HG03095 (cell line): ENCODE results near the gene AKT3.

Experiments
- ATAC-seq: cut with Tn5 transposase; IDR thresholded peaks from one replicate; pipeline ENCODE4 v1.9.1; 2021; ENCODE audit warnings: moderate library complexity; ENCODE audit not compliant: unreplicated experiment

The AKT3 gene

DNA sequence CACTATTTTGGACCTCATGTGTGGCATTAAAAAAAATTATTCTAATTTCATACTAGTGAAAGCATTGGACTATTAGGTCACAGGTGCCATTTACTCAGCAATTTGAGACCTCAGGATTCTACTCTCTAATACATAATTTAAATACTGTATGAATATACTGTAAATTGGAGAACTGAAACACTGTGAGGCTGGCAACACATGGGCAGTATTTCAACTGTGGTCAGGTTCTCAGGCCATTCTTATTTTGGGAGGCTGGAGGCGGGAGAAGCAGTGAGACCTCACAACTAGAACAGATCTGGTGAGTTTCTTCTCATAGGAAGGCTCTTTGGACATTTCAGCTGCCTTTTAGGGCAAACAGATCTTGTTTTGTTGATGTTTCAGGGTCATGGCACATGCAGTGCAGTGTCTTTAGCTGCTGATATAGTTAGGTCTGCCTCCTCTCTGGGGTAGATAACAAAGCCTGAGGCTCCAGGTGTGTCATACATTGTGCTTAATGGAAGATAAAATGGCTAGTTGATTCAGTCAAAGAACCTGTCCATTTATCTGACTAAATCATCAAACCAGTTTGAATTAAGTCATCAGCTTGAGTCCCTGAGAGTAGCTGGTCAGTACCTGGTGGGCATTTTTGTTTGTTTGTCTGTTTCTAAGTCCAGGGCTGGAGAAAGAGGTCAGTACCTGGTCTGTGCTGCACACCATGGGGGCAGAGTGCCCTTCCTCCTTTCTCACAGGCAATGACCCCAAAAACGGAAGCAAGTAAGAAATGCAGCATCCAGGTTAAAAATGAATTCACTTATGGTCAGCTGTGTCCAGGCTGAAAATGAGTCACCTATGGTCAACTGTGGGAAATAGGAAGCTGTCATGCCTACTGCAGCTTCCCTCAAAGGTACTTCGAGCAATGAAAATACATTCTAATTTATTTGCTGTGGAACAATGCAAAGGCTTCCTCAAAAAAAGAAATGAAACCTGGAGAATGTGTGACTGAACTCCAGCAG is 378.0 kb downstream of the AKT3 start:
- ATAC-seq = peak; percentile 62

DNA sequence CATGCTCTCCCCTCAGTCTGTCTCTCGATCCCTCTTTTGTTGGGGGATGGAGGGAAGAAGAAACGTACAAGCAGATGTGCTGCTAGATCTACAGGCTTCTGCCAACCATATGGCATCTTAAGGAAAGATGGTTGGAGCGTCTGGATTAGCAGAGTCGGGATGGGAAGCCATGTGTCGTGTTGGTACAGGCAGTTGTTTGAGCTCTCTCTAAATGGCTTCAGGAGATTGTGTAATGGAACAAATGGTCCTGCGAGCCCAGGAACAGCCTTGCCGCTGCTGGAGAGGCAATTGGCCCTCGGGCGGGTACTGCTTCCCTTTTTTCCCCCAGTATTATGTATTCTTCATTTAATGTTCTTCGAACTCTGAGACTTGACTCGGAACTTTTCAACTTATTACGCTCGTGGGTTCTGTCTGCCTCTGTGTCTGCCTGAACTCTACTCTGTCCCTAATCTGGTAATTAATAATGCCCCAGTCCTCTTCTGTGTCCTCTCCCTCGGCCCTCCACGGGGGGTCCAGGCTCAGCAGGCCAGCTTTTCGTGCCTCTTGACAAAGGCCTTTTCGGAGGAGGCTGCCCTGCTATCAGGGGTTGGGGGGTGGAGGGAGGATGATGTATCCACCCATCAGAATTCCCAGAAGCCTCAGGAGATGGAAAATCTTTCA is 378.9 kb downstream of the AKT3 start:
- ATAC-seq = no peak

DNA sequence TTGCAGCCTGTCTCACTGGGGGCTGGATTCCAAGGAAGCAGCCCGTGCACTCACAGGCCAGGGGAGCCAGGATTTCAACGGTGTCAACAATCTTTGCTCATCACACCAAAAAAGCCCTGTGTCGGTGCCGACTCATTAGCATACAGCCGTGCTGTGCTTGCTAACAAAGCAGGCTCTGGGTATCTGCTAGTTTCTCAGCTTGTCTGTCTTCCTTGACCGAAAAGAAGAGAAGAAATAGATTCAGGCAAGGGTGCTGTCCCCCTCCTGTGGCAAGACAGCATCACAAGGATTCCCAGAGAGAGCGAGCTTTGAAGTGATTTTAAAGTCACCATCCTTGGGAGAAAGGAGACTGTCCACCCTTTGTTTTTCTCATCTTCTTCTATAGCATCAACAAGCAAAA is 379.5 kb downstream of the AKT3 start:
- ATAC-seq = no peak

DNA sequence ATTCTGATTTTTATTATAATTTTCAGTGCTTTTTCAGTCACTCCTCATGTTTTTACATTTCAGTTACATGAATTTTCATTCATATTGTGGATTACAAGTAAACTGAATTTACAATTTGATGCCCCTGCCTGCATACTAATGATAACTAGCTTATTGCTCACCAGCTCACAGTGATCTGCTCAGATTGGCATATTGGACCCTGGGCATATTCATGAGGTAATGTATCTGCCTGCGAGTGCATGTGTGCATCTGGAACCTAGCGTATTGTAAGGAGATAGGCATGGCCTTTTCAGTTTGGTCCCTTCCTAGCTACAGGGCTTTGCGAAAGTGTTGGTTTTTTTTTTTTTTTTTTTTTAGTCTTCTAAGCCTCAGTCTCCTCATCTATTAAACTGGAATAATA is 380.5 kb downstream of the AKT3 start:
- ATAC-seq = no peak

DNA sequence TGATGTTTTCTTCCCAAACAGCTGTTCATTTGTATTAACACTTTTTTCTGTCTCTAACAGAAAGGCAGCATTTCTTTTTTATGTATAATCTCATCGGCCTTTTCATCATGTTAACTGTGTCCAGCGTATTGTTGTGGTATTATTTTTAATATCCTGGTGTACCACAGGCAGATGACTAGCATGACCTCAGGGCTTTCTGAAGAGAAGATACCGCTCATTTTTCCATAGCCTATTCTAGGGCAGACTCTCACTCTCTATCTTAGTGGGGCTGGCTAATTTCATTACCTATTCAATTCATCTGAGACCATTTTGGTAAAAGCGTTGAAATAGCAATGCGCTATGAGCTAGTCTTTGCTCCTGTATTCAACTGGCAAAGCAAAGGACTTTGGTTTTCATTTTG is 384.3 kb downstream of the AKT3 start:
- no peak for ATAC-seq

DNA sequence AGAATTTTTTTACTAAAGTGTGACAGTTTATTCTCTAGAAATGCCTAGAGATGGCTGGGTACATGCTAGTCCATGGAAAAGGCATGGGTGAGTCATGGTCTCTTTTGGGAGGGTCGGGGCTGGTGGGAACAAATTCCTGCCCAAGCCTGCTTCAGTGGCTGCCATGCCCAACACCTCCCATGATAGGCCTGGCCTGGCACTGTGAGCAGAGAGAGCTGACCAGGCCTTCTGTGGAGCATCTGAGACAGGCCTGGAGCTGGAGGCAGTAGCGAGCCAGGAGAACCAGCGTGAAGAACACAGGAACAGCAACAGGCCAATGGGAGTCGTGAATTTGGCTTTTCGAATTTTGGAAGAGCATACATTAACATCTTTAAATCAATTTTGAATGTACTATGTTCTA is 385.0 kb downstream of the AKT3 start:
- no peak for ATAC-seq

DNA sequence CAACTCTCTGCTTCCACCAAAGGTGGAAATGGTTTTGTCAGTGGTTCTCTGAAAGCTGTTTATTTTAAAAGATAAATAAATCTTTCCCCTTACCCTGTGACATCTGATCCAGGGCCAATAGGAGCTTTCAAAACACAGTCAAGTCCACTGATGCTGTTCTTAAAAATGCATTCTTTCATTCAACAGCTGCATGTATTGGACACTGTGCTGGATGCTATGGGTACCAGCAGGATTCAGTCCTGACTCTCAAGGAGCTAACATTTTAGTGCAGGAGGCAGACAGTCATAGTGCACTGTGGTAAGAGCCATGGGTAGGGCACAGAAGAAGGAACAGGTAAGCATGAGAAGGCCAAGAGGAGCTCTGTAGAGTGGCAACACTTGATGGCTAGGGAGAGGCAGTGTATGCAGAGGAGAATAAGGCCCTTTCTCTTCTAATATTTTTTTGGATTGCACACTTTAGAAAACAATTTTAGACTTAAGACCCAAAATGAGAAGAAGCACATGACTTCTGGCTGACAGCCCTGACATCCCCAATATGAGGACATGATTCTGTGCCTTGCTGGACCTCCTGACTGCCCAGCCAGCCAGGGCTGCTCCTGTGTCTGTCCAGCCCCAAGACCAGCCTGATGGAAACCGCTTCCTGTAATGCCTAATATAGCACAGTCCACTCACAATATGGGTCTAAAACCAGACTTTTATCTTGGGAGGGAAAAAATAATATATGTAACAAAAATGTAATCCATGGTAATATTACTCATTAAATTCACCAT is 386.9 kb downstream of the AKT3 start:
- ATAC-seq = no peak

DNA sequence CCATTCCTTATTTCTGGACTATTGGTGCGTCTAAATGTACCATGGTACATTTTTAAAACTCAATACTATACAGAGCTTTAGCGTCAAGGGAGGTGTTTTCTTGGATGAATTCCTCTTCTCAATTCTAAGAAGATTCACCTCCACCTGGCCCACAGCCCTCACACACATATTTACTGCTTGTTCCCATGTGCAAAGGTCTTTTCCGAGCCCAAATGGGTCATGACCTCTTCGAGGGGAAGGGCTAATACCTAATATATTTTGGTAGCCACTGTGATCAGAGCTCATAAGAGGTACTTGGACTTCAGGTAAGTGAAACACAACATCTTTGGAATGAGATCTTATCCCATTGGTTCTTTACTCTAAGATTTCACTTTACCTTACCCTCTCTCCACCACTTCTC is 388.3 kb downstream of the AKT3 start:
- no peak for ATAC-seq

DNA sequence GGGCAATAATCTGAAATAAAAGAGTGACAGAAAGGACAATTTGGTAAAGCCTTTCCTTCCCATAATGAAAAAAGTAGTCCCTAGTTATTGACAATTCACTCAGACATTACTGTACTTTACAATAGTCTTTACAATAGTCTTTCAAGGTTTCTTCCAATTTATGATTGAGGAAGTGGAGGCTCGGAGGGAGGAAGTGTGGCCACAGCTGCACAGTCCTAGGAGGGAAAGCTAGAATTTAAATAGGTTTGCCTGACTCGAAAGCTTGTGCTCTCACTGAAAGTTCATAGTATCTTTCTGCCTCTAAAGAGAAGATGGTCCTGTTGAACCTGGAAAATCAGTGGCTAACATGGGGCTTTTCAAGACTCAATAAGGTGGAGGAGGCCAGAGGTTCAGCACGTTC is 391.0 kb downstream of the AKT3 start:
- no peak for ATAC-seq

DNA sequence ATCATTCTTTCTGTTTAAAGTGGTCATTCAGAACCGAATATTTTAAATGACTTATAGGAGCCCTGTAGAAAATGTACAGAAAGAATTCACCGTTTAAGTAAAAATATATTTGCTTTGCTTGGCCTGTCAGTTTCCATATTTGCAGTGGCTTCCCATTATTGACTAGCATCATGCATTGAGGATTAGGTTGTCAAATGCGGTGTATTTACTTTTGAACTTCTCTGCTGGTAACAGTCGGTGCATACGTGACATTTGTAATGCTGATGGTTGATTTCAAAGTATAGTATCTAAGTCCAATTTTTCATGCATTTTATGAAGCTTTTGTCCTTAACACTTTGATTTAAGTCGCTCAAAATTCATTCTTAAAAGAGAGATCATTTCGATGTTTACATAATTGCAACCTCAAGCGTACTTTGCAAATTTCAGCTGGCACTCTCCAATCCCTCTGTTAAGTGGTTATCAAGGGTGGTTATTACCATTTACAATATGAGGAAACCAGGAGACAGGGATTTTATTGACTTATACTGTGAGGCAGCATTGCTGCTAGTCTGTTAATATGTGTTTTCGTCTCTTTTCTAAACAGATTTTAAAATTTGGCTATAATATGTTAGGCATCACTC is 392.6 kb downstream of the AKT3 start:
- no peak for ATAC-seq

DNA sequence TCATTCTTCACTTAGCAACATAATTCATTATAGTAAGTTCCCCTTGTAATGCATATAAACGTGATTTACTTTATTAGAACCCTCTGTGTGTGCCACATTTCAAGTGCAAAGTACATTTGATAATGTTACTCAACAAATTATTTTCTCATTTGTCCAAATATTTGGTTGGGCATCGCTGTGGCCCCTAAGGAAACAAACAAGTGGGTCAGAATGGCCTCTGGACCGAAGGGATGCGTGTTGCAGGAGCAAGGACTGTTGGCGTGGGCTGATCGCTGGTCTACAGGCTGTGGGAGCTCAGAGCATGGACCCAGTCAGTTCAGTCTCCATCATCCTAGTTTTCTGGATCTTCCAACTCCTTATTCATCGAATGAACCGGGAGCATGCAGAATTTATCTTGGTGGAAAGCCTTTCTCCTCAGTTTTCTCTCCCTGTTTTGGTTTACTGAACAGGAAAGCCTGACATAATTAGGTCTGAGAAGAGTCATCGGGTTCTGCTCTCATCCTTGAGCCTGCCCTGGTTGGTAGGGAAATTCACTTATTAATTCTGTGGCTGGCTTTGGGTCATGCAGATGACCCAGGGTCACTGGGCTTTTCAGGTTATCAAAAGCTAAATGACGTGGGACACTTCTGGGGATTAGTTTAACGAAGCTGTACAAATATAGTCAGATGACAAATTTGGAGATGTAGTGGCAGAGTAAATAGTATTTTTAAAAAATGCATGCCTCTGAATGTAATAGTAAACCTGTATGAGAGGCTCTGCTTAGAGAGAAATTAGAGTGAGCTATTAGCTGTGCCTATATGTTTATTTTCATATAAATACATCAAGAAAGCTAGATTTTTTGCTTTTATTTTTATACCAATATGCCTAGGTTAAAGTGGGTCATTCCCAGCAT is 394.0 kb downstream of the AKT3 start:
- ATAC-seq = no peak

DNA sequence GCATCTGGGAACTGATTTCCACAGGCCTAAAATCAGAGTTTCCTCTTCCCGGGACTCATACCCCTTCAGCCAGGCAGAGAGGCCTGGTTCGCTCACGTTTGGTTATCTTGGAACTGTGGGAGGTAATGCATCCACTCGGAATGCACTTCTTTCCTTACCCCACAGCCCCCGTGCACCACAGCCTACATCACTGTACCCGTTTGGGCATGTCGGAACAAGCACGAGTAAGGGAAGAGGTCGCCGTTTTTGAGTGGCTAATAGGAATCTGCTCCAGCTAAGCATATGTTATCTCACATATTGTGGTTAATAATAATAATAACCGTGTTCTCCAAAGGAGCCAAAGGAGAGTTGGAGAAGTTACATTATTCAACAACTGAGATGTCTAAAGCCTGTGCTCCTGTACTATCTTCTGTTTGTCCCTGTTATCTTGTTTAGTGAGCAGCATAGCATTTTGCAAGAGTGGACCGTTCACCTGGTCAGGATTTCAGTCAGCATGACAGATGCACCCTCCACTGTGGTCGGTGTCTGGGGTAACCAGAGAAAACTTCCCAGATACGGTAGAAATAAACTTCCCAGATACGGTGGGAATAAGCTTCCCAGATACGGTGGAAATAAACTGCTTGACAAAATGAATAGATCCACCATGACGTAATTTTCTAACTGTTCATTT is 395.6 kb downstream of the AKT3 start:
- no peak for ATAC-seq

DNA sequence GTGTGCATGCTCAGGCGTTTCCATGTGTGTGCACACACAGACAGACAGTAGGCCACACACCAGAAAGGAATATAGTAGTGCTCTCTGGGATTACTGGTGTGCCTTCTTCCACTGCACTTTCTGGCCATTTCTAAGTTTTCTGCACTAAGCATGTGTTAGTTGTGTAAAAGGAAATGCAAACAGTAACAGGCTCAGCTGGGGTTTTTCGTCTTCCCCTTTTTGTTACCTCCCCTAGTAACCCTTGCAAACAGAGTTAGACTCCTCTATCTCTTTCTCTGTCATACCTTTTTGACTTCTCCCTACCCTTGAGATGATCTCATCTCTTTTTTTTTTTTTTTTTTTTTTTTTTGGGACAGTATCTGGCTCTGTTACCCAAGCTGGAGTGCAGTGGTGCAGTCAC is 398.0 kb downstream of the AKT3 start:
- no peak for ATAC-seq

DNA sequence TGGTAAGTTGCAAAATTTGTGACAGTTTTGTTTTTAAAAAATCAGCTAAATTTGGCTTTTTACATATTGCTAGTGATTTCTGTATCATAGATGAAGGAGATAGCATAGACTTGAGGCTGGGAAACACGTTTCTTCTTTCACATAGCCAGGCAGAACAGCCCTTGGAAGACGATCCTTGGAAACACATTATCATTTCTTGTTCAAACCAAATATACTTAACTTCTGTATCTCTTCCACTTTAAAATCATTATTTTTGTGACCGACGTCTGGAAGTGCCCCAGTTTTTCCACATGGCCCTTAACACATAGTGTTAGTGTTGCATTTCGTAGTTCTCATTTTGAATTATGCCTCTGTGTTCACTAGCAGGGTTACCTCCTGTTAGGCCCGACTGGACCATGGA is 400.7 kb downstream of the AKT3 start:
- no peak for ATAC-seq

DNA sequence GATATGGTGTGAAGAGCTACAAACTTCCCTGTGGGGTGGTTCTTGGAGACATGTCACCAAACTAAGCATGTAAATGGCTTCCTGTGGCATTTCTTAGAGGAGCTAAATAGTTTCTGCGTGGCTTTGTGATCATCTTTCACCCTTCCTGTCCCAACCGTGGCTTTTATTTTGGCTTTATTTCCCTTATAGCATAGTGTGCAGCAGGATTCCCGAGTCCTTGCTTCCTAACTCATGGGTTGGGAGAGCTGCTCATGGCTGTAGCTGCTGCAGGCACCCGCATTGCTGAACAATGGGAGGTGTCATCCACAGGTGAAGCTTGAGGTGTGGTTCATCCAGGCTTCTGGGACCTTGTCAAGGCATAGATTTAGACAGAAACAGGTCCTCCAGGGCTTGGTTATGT is 402.2 kb downstream of the AKT3 start:
- ATAC-seq = no peak

DNA sequence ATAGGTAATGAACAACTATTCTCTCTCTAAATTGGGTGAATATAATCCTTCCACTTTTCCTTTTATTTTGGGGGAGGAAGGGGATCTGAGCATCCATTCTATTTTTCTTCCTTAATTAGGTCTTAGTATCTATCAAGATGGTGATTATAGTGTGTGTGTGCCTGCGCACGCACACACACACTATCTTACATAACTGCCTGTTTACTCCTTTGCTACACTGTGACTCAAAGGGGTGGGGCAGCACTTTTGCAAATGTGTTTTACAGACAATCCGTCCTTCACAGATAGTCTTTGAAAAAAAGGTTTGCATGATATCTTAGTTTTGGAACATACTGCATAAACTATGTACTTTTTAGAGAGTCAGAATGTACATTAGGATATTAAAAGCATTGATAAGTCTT is 402.7 kb downstream of the AKT3 start:
- ATAC-seq = no peak

DNA sequence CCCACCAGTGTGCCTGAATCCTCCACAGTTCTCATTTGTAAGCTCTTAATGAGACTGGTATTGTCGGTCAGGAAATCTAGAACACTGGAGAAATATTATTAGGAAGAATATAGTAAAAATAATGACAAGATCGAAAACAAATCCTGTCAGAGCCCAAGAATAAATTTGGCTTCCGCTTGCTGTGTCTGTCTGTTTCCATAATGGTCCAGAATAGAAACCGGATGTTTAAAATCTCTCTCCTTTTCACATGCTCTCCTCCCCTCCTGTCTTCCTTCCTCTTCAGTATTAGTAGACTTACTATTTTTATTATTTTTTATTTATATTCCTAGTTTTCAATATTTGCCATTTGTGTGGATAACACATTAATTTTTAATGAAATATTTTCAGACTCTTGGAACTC is 406.5 kb downstream of the AKT3 start:
- ATAC-seq = no peak

DNA sequence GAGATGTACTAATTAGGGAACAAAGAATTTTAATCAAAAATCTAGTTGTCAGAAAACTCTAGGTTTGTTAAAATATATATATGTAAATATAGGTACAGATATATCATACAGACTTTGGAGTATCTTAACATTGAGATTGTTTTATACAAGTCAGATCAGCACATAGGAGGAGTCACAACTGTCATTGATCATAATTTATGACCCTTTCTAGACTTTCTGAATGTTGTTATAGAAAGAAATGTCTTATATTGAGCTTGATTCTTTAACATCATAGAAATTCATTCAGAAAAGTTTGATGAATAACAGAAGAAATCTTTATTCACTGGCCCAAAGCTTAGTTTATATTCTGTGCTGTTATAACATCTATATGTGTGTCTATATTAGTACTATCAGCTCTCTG is 408.4 kb downstream of the AKT3 start:
- ATAC-seq = no peak

DNA sequence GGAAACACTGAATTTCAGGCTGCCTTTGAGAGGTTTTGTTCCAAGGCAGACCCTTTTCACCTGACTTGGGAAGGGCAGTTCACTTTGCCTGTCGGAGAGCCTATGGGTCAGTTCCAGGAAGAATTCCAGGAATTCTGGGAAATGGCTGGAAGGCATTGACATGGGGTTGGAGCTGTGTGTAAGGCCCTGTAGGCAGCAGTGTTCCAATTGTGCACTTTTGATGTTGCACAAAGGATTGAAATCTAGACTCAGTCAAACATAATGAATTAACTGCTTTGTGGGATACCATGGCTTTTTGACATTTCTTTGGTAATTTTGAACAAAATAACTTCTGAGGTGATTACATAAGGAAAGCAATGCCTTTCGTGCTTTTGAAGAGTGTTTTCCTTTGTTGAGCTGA is 409.6 kb downstream of the AKT3 start:
- no peak for ATAC-seq

DNA sequence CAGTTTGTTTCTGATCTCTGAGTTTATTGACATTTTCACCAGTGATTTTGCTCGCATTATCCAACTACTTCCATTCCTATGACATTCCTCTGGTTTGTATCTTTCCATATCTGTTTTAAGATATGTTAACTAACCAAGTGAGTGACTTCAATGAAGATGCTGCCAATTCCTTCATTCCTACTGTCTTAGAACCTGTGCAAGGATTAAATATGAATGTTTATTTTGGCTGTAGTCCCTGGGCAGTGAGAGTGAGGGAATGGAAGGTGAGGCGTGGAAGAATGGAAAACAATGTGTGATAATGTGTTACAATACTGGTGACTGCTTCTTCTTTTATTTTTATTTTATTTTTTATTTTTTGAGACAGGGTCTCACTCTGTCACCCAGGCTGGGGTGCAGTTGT is 411.2 kb downstream of the AKT3 start:
- no peak for ATAC-seq
